ENCODE data around the gene TPST2.

The TPST2 gene

GRCh38 chr22:26514419-26515161 lies 75.3 kb downstream of the TPST2 start:
- TF ChIP-seq CTCF (IDR thresholded peaks at IDR 0.05), result no peak

- no peak for TF ChIP-seq CTCF (IDR thresholded peaks at IDR 0.05)
These were observed 76.1 kb downstream of the TPST2 start for GRCh38 chr22:26513838-26514237.

GRCh38 chr22:26512149-26512793 lies 77.7 kb downstream of the TPST2 start, which contains the start of gene TFIP11:
TSS of gene TFIP11 (minus strand) at chr22:26512473. CDS start at chr22:26510272, 2,201 bp downstream.
- no peak for TF ChIP-seq CTCF (IDR thresholded peaks at IDR 0.05)

GRCh38 chr22:26508148-26508547 lies 81.8 kb downstream of the TPST2 start:
- TF ChIP-seq CTCF (IDR thresholded peaks at IDR 0.05), result no peak

- no peak for TF ChIP-seq CTCF (IDR thresholded peaks at IDR 0.05)
These were observed 86.2 kb downstream of the TPST2 start for GRCh38 chr22:26503758-26504157.

- peak; percentile 55 for TF ChIP-seq CTCF (IDR thresholded peaks at IDR 0.05)
These were observed 87.0 kb downstream of the TPST2 start for GRCh38 chr22:26502688-26503561.

GRCh38 chr22:26501996-26502395 lies 87.9 kb downstream of the TPST2 start:
- TF ChIP-seq CTCF (IDR thresholded peaks at IDR 0.05), result no peak
